ENCODE results near the gene RBBP4.

The RBBP4 gene

GRCh38 chr1:32728413-32729077 is 77.5 kb downstream of the RBBP4 start:
- no peak for TF ChIP-seq CTCF (IDR thresholded peaks at IDR 0.05; ENCODE audit: low read depth, low read length)
- H3K4me3 ChIP-seq (ENCODE audit: low read depth, low read length) = no peak overlapping the region
- DNase-seq (ENCODE audit: low read depth, low spot score) = no peak
- in situ Hi-C loops (cut with HindIII; ENCODE audit: low sequenced_read_pairs) = no loop called here

GRCh38 chr1:32729254-32730046 is 78.4 kb downstream of the RBBP4 start:
- in situ Hi-C loops (cut with HindIII; ENCODE audit: low sequenced_read_pairs) = no loop called here
- no peak for TF ChIP-seq CTCF (IDR thresholded peaks at IDR 0.05; ENCODE audit: low read depth, low read length)
- DNase-seq (ENCODE audit: low read depth, low spot score) = no peak
- H3K4me3 ChIP-seq (ENCODE audit: low read depth, low read length) = no peak overlapping the region

GRCh38 chr1:32733582-32734321 is 82.7 kb downstream of the RBBP4 start:
- TF ChIP-seq CTCF (IDR thresholded peaks at IDR 0.05; ENCODE audit: low read depth, low read length) = no peak
- in situ Hi-C loops (cut with HindIII; ENCODE audit: low sequenced_read_pairs) = no loop called here
- H3K4me3 ChIP-seq (ENCODE audit: low read depth, low read length) = no peak overlapping the region
- DNase-seq (ENCODE audit: low read depth, low spot score) = peak; percentile 27
